HG02623 (cell line): ENCODE data around the gene KNDC1.
"Not testable (repeated sequence)": the region's sequence is repeated elsewhere in the genome, so short reads cannot be mapped to it uniquely, and the experiment has no call there.

Experiments
- ATAC-seq: cut with Tn5 transposase; IDR thresholded peaks from one replicate; pipeline ENCODE4 v1.9.1; 2021; ENCODE audit warnings: moderate library complexity; ENCODE audit not compliant: unreplicated experiment

Gene KNDC1

DNA sequence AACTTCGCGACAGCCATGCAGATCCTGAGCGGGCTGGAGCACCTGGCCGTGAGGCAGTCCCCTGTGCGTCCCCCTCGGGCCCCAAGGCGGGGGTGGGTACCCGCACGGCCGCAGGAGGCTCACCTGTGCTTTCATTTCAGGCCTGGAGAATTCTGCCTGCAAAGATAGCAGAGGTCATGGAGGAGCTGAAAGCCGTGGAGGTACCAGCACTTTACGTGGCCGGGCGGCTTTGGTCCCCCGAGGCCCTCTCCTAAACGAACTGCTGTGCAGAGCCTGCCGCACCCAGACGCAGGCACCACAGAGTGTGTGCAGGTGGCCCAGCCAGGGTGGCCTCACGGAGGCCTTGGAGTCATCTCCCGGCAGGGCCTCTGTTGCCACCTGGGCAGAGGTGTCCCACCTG lies 58.9 kb downstream of the KNDC1 start:
- no peak for ATAC-seq

DNA sequence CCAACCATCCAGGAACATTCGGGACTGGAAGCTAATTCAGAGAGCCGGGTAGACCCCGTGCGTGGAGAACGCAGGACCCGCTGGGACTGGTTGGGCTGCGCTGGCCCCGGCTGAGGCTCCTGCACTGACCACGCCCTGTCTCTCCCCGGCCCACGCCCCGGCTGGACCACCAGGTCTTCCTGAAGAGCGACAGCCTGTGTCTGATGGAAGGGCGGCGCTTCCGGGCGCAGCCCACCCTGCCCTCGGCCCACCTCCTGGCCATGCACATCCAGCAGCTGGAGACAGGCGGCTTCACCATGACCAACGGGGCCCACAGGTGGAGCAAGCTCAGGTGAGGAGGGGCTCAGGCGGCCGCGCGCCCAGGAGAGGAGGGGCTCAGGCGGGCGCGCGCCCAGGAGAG lies 59.8 kb downstream of the KNDC1 start:
- ATAC-seq, result no peak

DNA sequence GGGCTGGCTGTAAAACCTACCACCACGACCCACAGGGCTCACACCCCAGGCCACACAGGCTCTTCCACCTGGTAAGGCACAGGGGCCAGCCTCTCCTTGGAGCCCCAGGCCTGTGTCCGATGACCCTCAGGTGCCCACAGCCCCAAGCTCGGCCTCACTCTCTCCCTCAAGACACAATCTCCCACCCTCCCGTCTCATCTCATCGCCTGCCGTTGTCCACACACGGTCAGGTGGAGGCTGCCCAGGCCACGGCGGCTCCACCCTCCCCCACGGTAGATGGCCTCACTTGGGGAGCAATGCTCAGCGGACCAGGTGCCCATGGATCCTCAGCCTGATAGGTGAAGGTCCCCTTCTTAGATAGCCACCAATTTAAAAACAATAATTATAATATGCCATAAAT lies 61.3 kb downstream of the KNDC1 start:
- ATAC-seq, result no peak

DNA sequence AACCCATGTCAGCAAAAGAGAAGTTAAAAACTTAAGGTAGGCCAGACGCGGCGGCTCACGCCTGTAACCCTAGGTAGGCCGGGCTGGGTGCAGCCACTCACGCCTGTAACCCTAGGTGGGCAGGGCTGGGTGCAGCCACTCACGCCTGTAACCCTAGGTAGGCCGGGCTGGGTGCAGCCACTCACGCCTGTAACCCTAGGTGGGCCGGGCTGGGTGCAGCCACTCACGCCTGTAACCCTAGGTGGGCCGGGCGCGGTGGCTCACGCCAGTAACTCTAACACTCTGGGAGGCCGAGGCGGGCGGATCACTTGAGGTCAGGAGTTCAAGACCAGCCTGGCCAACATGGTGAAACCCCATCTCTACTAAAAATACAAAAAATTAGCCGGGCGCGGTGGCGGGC lies 61.7 kb downstream of the KNDC1 start:
- ATAC-seq, result not testable (repeated sequence)

DNA sequence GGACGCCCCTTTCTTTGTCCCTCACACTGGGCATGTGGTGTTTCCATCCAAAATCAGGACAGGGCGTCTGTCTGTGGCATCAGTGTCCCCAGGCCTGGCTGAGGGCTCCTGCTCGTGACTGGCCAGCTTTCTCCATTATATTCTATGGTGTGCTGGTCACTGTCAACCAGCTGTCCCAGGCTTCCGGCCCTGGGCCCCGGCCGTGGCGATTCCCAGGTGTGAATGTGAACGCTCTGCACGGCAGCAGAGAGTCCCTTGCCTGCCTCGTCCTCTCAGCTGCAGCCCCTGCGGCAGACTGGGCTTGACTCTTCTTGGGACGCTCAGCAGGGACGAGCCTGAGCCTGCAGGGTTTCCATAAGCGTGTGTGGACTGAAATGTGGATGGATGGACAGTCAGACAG lies 64.1 kb downstream of the KNDC1 start:
- no peak for ATAC-seq

DNA sequence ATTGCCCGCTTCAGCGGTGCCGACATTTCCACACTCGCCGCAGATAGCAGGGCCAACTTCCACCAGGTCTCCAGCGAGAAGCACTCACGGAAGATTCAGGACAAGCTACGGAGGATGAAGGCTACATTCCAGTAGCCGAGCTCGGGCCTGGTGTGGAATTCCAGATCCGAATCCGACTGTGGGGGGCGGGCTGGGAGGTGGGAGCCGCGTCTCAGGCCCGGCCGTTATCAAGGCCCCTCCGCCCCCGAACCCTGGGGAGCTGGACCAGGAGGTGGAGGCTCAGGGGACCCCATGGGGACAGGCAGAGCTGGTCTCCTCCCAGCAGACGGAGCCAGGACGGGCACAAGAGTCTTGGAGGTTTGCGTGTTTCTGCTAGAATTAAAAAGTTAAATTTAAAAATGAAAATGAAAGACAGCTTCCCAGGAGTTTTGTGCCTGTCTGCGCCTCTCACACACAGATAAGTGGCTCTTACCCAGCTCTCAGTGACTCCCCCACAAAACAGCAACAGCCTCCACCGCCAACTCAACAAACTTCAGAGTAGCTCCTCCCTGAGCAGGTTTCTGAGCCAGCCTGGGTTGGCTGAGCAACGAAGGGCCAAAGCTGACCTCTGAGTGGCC lies 64.8 kb downstream of the KNDC1 start:
- ATAC-seq, result no peak

DNA sequence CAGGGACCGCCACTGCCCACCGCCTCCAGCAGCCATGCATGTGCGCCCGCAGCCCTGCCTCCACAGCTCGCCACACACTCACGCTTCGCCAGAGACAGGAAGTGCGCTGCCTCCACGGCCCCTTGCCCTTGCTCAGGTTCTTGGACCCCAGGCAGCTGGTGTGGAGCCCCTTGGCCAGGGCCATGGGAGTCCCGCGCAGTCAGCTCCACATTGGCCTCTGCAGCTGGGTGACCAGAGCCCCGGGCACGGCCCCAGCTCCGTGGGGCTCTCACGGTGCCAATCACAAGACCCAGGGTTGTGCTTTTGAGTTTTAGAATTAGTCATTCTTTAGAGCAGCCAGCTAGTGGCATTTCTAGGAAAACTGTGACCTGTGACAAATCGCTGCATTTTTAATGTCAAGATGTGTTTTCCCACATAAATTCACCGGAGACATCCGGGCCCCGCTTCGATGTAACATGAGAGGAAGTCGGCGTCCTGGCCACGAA lies 65.7 kb downstream of the KNDC1 start:
- no peak for ATAC-seq

DNA sequence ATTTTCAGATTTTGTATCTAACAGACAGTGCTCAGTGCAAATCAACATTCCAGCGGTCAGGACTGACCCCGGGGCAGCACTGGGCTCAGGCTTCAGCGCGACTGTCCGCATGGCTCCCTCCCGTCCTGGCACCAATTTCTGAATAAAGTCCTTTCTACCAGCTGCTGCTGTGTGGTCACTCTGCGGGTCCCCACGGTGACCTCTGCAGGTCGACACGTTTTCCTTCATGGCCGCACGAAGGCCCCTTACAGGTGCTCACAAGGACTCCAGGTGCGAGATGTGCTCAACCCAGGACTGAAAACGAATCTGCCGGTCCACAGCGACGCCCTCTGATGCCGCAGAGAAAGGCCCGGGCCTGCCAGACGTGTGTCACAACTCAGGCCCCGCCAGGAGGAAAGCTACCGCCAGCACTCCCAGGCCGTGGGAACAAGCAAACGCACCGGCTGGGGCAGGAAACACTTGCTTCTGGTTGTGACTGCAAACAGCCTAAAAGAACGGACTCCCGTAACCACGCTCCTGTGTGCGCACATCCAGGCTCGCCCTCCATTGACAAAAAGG lies 66.3 kb downstream of the KNDC1 start:
- ATAC-seq, result no peak

DNA sequence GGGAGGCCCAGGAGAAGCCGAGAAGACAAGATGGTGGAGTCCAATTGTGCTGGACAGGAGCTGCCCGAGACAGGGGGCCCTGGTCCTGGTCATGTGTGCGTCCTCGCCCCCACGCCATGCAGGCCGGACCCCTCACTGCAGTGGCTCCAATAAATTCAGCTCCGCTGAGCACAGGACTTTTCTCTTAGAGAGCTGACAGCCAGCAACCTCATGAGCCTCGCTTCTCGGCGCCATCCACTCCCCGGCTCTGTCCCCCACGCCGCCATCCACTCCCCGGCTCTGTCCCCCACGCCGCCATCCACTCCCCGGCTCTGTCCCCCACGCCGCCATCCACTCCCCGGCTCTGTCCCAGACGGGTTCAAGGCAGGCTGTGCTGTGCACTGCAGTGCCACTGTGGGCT lies 67.2 kb downstream of the KNDC1 start:
- no peak for ATAC-seq

DNA sequence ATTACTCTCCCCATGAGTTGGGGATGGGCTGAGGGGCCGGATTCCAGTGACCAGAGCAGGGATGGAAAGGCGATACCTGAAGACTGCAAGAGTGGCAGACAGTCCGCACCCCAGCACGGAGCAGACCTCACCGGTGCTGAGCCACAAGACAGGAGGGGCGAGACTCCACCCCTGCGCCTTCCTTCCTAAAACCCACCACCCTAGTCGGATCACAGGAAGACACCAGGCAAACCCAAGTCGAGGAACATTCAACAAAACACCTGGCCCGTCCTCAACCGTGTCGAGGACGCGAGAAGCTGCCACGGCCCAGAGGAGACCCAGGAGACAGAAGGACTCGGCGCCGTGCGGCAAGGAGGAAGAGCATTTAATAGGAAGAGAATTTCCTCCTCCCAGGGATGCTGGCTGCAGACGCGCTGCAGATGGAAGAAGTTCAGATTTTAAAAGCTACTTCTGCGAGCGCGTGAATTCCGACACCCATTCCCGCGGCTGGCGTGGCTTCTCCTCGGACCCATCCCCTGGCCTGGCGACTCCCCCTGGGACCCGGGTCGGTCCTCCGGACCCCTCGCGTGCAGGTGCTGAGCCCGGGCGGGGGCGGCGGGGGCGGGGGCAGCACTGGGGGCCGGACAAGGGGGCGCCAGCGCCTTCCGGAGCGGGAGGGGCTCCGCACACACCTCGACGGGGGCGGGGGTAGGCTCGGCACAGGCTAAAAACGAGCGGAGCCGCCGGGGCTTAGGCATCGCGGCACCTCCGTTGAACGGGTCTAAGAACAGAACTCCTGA lies 69.4 kb downstream of the KNDC1 start:
- no peak for ATAC-seq

DNA sequence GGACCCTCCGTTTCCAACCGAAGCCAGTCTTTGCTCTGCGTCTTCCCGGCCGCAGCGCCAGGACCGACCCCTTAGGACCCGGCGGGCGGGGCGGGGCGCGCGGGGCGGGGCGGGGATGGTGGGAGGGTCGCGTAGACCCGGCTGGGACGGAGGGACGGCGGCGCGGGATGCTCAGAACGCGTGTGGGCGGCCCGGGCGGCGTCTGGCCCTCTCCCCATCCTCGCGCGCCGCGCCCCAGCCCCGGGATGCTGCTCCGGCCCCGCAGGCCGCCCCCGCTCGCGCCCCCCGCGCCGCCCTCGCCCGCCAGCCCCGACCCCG lies 70.0 kb downstream of the KNDC1 start, which contains the start of gene UTF1:
Gene UTF1, plus strand, starts transcription at position 174 of the 318 bp plus-strand sequence. Its CDS starts 72 bp downstream, at position 246.
- ATAC-seq, result no peak

DNA sequence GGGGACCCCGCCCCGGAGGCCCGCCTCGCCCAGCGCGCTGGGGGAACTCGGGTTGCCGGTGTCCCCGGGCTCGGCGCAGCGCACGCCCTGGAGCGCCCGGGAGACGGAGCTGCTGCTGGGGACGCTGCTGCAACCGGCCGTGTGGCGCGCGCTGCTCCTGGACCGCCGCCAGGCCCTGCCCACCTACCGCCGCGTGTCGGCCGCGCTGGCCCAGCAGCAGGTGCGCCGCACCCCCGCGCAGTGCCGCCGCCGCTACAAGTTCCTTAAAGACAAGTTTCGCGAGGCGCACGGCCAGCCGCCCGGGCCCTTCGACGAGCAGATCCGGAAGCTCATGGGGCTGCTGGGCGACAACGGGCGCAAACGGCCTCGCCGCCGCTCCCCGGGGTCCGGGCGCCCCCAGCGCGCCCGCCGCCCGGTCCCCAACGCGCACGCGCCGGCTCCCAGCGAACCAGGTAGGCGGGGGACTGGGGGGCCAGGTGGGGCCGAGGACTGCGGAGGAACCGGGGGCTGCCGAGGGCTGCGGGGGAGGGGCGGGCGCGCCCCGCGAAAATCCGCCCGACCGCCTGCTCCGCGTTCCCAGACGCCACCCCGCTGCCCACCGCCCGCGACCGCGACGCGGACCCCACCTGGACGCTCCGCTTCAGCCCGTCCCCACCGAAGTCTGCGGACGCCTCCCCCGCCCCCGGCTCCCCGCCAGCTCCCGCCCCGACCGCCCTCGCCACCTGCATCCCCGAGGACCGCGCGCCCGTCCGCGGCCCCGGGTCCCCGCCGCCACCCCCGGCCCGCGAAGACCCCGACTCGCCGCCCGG lies 70.6 kb downstream of the KNDC1 start:
- no peak for ATAC-seq

DNA sequence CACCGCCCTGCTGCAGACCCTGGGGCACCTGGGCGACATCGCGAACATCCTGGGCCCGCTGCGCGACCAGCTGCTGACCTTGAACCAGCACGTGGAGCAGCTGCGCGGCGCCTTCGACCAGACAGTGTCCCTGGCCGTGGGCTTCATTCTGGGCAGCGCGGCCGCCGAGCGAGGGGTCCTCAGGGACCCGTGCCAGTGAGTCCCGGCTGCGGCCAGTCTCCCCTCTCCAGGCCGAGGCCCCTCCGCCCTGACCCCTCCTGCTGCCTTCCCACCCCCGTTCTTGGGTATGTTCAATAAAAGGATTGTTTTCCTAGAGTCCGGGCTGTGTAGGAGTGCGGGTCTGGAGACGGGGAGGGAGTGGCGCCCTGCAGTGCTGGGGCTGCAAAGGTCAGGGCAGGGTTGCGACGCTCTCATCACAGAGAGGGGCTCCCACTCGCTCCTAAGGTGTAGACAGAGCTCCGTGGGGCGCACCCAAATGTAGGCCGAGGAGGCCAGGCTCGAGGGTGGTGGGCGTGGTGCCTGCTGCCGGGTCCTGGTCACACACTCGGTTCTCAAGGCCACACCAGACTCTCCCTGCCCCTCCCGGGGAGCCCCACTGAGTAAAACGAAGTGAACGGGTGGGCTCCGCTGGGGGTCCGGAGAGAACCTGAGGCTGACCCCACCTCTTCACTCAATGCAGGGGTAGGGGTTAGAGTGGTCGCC lies 71.4 kb downstream of the KNDC1 start:
- ATAC-seq, result no peak

DNA sequence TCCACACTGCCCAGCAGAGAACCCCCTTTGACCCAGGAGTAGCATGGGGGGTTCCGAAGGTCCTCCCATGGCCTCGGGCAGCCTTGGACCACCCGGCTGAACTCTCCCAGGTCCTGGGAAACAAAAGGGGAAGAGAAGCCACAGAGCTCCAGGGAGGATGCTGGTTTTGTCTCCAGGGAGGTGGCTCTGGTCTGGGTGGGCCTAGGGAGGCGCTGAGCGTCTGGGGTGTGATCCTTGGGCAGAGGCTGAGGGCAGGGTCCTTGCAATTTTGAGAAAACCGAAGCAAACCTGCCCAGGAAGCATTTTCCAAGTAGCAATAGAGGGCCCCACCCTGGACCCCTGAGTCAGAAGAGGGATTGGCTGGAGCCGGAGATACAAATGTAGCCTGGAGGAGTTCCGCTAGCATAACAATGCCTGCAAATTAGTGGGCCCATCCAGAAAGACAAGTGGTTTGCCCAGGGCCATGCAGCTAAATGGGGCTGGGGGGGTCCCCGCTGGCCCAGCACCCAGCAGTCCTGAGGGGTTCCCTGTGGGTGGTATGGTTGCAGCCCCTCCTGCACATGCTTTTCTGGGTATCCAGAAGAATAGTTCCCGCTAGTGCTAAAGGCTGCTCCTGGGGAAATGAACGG lies 72.0 kb downstream of the KNDC1 start:
- ATAC-seq, result no peak

DNA sequence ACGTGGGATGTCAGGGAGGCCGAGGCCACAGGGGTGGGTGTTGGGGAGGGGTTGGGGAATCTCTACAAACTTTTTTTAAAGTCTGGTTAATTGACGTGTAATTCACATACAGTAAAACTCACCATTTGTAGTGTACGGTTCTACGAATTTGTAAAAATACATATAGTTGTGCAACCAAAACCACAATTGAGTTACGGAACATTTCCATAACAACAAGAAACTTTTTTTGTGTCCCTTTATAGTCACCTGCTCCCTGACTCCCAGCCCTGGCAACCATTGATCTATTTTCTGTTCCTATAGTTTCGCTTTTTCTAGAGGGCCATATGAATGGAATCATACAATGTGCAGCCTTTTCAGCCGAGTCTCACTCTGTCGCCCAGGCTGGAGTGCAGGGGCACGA lies 74.8 kb downstream of the KNDC1 start:
- not testable (repeated sequence) for ATAC-seq

DNA sequence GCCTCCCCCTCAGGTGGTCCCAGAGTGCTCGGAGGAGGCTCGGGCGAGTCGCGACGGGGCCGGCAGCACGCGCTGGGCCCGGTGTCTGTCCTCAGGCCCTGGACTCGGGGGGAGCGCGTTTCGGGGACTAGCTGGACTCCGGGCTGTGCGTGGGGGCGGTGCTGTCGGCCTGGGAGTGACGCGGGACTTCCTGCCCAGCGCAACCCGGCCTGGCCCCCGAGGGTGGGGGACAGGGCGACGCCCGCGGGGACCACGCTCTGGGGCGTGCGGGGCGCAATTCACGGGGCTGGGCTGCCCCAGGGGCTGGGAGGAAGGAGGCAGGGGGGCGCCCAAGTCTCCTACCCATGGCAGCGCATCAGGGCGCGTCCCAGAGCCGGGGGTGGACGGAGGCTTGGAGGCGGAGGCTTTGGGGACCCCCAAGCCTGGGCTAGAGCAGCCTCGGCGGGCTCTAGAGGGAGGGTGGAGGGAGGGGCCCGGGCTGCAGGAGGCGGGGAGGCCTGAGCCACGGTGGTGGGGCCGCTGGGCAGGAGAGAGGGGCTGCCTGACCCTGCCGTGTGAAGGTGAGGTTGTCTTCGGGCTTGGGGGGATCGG lies 75.3 kb downstream of the KNDC1 start:
- no peak for ATAC-seq

DNA sequence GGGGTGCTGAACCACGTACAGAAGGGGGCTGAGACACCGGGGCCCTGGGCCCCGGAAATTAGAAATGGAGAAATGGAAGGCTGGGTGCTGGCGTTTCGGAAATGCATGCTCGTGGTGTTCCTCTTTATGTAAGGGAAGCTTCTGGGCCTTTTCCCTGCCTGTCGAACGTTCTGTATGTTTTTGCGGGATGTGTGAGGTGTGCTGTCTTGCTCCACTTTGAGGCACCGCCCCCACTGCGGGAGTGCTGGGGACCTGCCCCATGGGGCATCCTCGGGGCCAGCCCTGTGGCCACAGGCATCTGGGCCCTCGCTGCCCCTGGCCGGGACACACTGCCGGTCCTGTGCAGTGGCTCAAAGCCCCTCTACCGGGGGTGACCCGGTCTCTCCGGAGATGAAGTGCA lies 75.9 kb downstream of the KNDC1 start:
- ATAC-seq, result no peak

DNA sequence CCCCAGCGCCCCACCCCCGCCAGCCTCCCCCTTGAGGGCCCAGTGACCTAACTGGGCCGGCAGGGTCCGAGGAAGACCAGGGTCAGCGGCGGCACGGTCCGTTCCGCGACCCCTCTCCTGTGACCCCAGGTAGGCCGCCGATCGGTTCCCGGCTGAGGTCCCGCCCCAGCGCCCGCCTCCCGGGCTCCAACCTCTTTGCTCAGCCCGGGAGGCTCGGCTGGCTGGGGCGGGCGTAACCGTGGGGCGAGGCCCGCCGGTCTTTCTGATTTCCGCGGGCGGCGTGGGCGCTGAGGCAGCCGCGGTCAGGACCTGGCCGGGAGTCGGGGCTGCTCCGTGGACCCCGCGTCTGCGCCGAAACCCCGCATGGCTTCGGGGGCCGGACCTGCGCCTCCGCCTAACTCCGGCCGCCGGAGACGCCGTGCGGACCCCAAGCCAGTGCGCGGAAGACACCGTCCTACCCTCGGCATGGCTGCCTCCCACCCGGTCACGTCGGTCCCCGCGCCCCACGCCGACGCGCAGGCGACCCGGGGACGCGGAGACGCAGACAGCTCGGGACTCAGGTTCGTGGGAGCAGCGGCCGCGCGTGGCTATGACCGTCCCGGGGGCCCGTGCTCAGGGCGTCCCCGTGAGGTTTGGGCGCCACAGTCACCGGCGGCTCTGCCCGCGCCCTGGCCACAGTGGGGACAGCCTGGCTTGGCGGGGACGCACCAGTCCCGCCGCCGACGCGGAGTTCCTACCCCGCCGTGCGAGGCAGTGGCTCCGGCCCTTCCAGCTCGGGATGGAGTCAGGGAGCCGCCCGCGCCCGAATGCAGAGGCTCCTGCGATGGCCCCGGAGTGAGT lies 76.6 kb downstream of the KNDC1 start:
- ATAC-seq, result no peak

DNA sequence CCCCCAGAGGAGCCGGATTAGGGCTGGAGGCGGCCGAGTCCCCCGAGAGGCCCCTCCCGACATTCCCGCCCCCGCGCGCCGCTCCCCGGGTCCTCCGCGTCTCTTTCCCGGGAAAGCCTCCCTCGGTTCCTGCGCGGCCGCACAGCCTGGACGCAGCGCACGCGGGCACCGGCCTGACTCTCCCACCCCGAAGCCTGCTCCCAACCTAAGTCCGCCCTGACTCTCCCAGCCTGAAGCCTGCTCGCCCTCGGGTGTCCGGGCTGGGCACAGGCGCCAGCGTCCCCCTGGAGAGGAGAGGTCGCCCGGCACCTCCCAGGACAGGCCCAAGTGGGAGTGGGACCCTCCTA lies 77.2 kb downstream of the KNDC1 start:
- ATAC-seq, result no peak
